OCI-LY1 (cell line): ENCODE measurements around the gene GNGT2.

ENCODE experiments used
- H2AFZ ChIP-seq: fragments of 200-600 bp; sonication (generic), shearing (Covaris generic); 2 replicates; pipeline ENCODE4 v1.6.0; 2014; ENCODE audit warnings: antibody characterized with exemption, mild to moderate bottlenecking, low read length
- H3F3A ChIP-seq: fragments of 200-600 bp; sonication (generic), shearing (Covaris generic); 2 replicates; pipeline ENCODE4 v1.6.0; 2014; ENCODE audit warnings: mild to moderate bottlenecking, antibody characterized with exemption, low read length, moderate library complexity; ENCODE audit not compliant: insufficient read depth
- H3K27ac ChIP-seq: fragments of 200-600 bp; sonication (generic); 2 replicates; pipeline ENCODE4 v1.5.1; 2014; ENCODE audit warnings: low read length, mixed run types, mild to moderate bottlenecking, low read depth; ENCODE audit not compliant: poor library complexity, severe bottlenecking
- H3K27me3 ChIP-seq: fragments of 200-600 bp; sonication (generic); 2 replicates; pipeline ENCODE4 v1.6.0; 2014; ENCODE audit warnings: antibody characterized with exemption, mild to moderate bottlenecking, low read length, moderate library complexity; ENCODE audit not compliant: insufficient read depth
- H3K36me3 ChIP-seq: fragments of 200-600 bp; sonication (generic); 2 replicates; pipeline ENCODE4 v1.6.1; 2014; ENCODE audit warnings: mild to moderate bottlenecking, antibody characterized with exemption, low read length, moderate library complexity, mixed read lengths; ENCODE audit not compliant: insufficient read depth
- H3K4me1 ChIP-seq: fragments of 200-600 bp; sonication (generic); 2 replicates; pipeline ENCODE4 v1.5.1; 2014; ENCODE audit warnings: mild to moderate bottlenecking, low read length, moderate library complexity; ENCODE audit not compliant: insufficient read depth, severe bottlenecking
- H3K4me2 ChIP-seq: fragments of 200-600 bp; sonication (generic), shearing (Covaris generic); 2 replicates; pipeline ENCODE4 v1.6.1; 2014; ENCODE audit warnings: low read length
- H3K4me3 ChIP-seq: fragments of 200-600 bp; sonication (generic); 2 replicates; pipeline ENCODE4 v1.5.1; 2014; ENCODE audit warnings: low read length, low read depth, mild to moderate bottlenecking, mixed read lengths; ENCODE audit not compliant: poor library complexity, severe bottlenecking
- H3K79me2 ChIP-seq: fragments of 200-600 bp; shearing (Covaris generic); 2 replicates; pipeline ENCODE4 v1.6.1; 2016; ENCODE audit warnings: mixed run types, low read length, mixed read lengths; ENCODE audit not compliant: insufficient read depth
- H3K9ac ChIP-seq: fragments of 200-600 bp; sonication (generic), shearing (Covaris generic); 2 replicates; pipeline ENCODE4 v1.6.1; 2014; ENCODE audit warnings: mild to moderate bottlenecking, low read length, mixed read lengths
- H3K9me2 ChIP-seq: fragments of 200-600 bp; sonication (generic), shearing (Covaris generic); 2 replicates; pipeline ENCODE4 v1.6.1; 2014; ENCODE audit warnings: low read depth, mild to moderate bottlenecking, low read length, mixed read lengths
- H3K9me3 ChIP-seq: fragments of 200-600 bp; shearing (Covaris generic); 2 replicates; pipeline ENCODE4 v1.6.1; 2014; ENCODE audit warnings: low read length, mixed read lengths
- H4K20me1 ChIP-seq: fragments of 200-600 bp; sonication (generic), shearing (Covaris generic); 2 replicates; pipeline ENCODE4 v1.6.0; 2016; ENCODE audit warnings: mild to moderate bottlenecking, low read length; ENCODE audit not compliant: insufficient read depth
- EZH2 ChIP-seq: fragments of 200-600 bp; sonication (generic), shearing (Covaris generic); IDR thresholded peaks from 2 replicates; pipeline ENCODE4 v1.8.0; 2017; ENCODE audit warnings: borderline replicate concordance, mixed run types, mild to moderate bottlenecking, antibody characterized with exemption, low read length, moderate library complexity, mixed read lengths
- TF ChIP-seq, protein P1 (sequence below): fragments of 200-600 bp; sonication (generic), shearing (Covaris generic); IDR thresholded peaks from 2 replicates; pipeline ENCODE4 v1.5.1; 2017; ENCODE audit warnings: mild to moderate bottlenecking, antibody characterized with exemption, low read length, moderate library complexity, mixed read lengths

The GNGT2 gene

DNA sequence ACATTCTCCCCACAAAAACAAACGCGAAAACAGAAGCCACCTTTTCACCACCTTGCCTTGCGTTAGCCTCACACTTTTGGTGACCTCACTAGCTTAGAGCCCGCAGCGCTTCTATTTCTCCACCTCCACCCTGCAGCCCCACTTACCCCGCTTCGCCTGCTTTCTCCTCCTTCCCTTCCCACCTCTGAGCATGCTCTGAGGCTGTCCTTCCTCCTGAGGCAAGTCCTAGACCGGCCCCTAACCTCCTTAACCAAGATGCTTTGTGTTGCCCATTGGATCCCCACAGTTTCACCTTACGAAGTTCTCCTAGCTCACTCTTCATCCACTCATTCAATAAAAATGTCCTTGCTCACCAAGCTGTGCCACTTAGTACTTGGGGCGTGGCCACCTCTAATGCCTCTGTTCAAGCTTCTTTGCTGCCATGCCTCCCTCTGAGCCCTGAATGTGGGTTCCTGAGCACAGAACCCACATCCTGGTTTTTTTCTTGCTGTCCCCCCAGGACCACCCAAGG lies 1.3 kb downstream of the GNGT2 start:
- H2AFZ ChIP-seq = no peak overlapping the region
- H3F3A ChIP-seq = 0 out of 2 replicates have a peak, but pooled peaks cover 6% of the 10 kb centered on the region
- H4K20me1 ChIP-seq = no peaks in the 10 kb centered on the region
- no peak overlapping the region for H3K27ac ChIP-seq
- H3K4me1 ChIP-seq = peaks cover 50% of the 10 kb centered on the region
- no peaks in the 10 kb centered on the region for H3K36me3 ChIP-seq
- peak overlapping the region; percentile 94; the same call in 1 of the 2 replicates for H3K4me2 ChIP-seq
- no peaks in the 10 kb centered on the region for H3K9me3 ChIP-seq
- H3K4me3 ChIP-seq = peak overlapping the region; percentile 73
- H3K79me2 ChIP-seq = 0 out of 2 replicates have a peak, but pooled peaks cover 3% of the 10 kb centered on the region
- TF ChIP-seq EZH2 = no peak
- no peaks in the 10 kb centered on the region for H3K9me2 ChIP-seq
- H3K27me3 ChIP-seq = no peaks in the 10 kb centered on the region
- no peak overlapping the region; the same call in 1 of the 2 replicates for H3K9ac ChIP-seq

GRCh38 chr17:49204516-49204915 lies 5.9 kb downstream of the GNGT2 start:
- Histone ChIP-seq H3K4me1 (peaks cover 6% of the 10 kb centered on the region), H3K9me2 (no peaks in the 10 kb centered on the region), H4K20me1 (no peaks in the 10 kb centered on the region), H3K9ac (no peak overlapping the region), H3K79me2 (no peaks in the 10 kb centered on the region), H3F3A (no peaks in the 10 kb centered on the region), H3K27ac (no peak overlapping the region), H3K27me3 (no peaks in the 10 kb centered on the region), H2AFZ (no peak overlapping the region), H3K4me2 (no peak overlapping the region), H3K9me3 (no peaks in the 10 kb centered on the region), H3K4me3 (no peak overlapping the region), H3K36me3 (no peaks in the 10 kb centered on the region)
- TF ChIP-seq, protein P1, sequence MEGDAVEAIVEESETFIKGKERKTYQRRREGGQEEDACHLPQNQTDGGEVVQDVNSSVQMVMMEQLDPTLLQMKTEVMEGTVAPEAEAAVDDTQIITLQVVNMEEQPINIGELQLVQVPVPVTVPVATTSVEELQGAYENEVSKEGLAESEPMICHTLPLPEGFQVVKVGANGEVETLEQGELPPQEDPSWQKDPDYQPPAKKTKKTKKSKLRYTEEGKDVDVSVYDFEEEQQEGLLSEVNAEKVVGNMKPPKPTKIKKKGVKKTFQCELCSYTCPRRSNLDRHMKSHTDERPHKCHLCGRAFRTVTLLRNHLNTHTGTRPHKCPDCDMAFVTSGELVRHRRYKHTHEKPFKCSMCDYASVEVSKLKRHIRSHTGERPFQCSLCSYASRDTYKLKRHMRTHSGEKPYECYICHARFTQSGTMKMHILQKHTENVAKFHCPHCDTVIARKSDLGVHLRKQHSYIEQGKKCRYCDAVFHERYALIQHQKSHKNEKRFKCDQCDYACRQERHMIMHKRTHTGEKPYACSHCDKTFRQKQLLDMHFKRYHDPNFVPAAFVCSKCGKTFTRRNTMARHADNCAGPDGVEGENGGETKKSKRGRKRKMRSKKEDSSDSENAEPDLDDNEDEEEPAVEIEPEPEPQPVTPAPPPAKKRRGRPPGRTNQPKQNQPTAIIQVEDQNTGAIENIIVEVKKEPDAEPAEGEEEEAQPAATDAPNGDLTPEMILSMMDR = no peak
- no peak for TF ChIP-seq EZH2

DNA sequence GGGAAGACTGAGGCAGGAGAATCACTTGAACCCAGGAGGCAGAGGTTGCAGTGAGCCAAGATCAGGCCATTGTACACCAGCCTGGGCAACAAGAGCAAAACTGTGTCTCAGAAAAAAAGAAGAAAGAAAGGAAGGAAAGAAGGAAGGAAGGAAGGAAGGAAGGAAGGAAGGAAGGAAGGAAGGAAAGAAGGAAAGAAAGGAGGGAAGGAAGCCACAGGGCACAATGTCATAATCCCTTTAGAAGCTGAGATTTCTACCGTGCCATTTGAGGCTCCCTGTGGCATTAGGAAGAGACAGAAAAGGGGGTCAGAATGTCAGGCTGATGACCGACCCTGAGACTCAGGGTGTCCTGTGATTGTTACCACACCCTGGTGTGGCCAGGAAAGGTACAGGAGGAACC lies 6.6 kb downstream of the GNGT2 start:
- Histone ChIP-seq H2AFZ (no peak overlapping the region), H3K9me2 (no peaks in the 10 kb centered on the region), H3K36me3 (no peaks in the 10 kb centered on the region), H3K9ac (no peak overlapping the region), H3K27me3 (no peaks in the 10 kb centered on the region), H3K4me2 (no peak overlapping the region), H3F3A (no peaks in the 10 kb centered on the region), H3K4me3 (no peak overlapping the region), H3K4me1 (no peaks in the 10 kb centered on the region), H4K20me1 (no peaks in the 10 kb centered on the region), H3K79me2 (no peaks in the 10 kb centered on the region), H3K9me3 (no peaks in the 10 kb centered on the region), H3K27ac (no peak overlapping the region)
- no peak for TF ChIP-seq EZH2
- TF ChIP-seq, protein P1 = no peak

- Histone ChIP-seq H3F3A (no peaks in the 10 kb centered on the region), H3K4me3 (no peak overlapping the region), H3K9me2 (no peaks in the 10 kb centered on the region), H3K4me2 (no peak overlapping the region), H3K27ac (no peak overlapping the region), H3K36me3 (no peaks in the 10 kb centered on the region), H3K9ac (no peak overlapping the region), H2AFZ (no peak overlapping the region), H3K9me3 (no peaks in the 10 kb centered on the region), H3K4me1 (no peaks in the 10 kb centered on the region), H3K79me2 (no peaks in the 10 kb centered on the region), H4K20me1 (no peaks in the 10 kb centered on the region), H3K27me3 (no peaks in the 10 kb centered on the region)
- no peak for TF ChIP-seq EZH2
- TF ChIP-seq, protein P1 = no peak
These were observed 8.9 kb downstream of the GNGT2 start for GRCh38 chr17:49201481-49201927.
